Effector memory CD4-positive, alpha-beta T cell (primary cell): ENCODE measurements around the gene CALML4.
"Not testable (repeated sequence)": the region's sequence is repeated elsewhere in the genome, so short reads cannot be mapped to it uniquely, and the experiment has no call there.

Experiments
- DNase-seq, 3 donors: peaks; one replicate each; pipeline ENCODE4 v3.0.0-alpha.2; 2020
- H3K27ac ChIP-seq: 2 replicates; pipeline ENCODE4 v1.7.0; 2013; ENCODE audit warnings: mild to moderate bottlenecking, low read length, moderate library complexity; ENCODE audit not compliant: insufficient read depth, poor library complexity, severe bottlenecking
- H3K27me3 ChIP-seq: replicated peaks from 2 replicates; pipeline ENCODE4 v1.7.0; 2013; ENCODE audit warnings: mild to moderate bottlenecking, low read length; ENCODE audit not compliant: insufficient read depth, control insufficient read depth, poor library complexity, severe bottlenecking
- H3K36me3 ChIP-seq: 2 replicates; pipeline ENCODE4 v1.7.0; 2013; ENCODE audit warnings: mild to moderate bottlenecking, low read length, moderate library complexity; ENCODE audit not compliant: control insufficient read depth, insufficient read depth
- H3K4me1 ChIP-seq: 2 replicates; pipeline ENCODE4 v1.7.0; 2013; ENCODE audit warnings: low read length, mild to moderate bottlenecking; ENCODE audit not compliant: control insufficient read depth, insufficient read depth, poor library complexity, severe bottlenecking
- H3K4me3 ChIP-seq: 2 replicates; pipeline ENCODE4 v1.7.0; 2013; ENCODE audit warnings: low read length, low read depth, mild to moderate bottlenecking; ENCODE audit not compliant: insufficient read depth, poor library complexity, severe bottlenecking
- H3K9me3 ChIP-seq: 2 replicates; pipeline ENCODE4 v1.7.0; 2013; ENCODE audit warnings: mild to moderate bottlenecking, low read length, moderate library complexity; ENCODE audit not compliant: control insufficient read depth
- total RNA-seq, 3 donors: gene quantifications; one replicate each; lab custom pipeline; 2026; lab: John Stamatoyannopoulos, UW

The CALML4 gene, protein sequence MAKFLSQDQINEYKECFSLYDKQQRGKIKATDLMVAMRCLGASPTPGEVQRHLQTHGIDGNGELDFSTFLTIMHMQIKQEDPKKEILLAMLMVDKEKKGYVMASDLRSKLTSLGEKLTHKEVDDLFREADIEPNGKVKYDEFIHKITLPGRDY
- total RNA-seq: 0.09 to 0.19 (median 0.17) reads per million in 3 donors

GRCh38 chr15:68204776-68205557 is at the start of gene CALML4:
Gene CALML4, minus strand, starts transcription at chr15:68205332. Its CDS starts 85 bp downstream, at chr15:68205247.
- Histone ChIP-seq H3K27ac (no peak within 1 kb of the TSS), H3K27me3 (no peaks in the 10 kb centered on the region), H3K4me1 (peaks cover 11% of the 10 kb centered on the region), H3K36me3 (no peaks in the 10 kb centered on the region), H3K9me3 (no peaks in the 10 kb centered on the region), H3K4me3 (no peak within 1 kb of the TSS)
- DNase-seq: no peak

DNA sequence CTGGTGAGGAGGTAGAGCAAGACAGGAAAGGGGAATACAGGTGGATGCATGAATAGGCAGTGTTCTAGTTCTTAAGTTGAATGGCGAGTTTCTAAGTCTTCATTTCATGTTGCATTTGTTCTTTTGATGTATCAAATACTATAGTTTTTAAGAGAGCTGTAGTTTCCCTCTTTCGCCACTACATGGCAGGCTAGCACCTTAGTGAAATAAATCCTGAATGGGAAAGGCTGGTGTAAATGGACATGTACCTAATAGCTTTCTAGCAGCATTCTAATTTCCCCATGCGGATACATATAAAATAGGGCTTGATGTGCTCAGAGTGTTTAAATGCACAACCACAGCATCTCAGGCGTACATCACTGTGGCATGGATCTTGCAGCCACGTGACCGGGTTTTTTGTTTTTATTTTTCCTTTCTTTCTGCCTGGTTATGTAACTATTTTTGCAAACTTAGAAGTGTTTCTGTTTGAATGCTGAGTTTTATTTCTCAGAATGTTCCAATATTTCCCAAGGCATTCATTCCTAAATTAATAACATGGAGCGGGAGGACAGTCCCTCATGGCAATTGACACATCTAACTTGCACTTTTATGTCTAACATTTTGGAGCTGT is 47.9 kb upstream of the CALML4 start:
- DNase-seq: peak in 1 of 3 donors; percentile 19
- no peaks in the 10 kb centered on the region for H3K27me3 ChIP-seq
- no peaks in the 10 kb centered on the region for H3K36me3 ChIP-seq
- no peaks in the 10 kb centered on the region for H3K4me1 ChIP-seq
- H3K27ac ChIP-seq: no peak overlapping the region
- no peak overlapping the region for H3K4me3 ChIP-seq
- H3K9me3 ChIP-seq: no peaks in the 10 kb centered on the region

DNA sequence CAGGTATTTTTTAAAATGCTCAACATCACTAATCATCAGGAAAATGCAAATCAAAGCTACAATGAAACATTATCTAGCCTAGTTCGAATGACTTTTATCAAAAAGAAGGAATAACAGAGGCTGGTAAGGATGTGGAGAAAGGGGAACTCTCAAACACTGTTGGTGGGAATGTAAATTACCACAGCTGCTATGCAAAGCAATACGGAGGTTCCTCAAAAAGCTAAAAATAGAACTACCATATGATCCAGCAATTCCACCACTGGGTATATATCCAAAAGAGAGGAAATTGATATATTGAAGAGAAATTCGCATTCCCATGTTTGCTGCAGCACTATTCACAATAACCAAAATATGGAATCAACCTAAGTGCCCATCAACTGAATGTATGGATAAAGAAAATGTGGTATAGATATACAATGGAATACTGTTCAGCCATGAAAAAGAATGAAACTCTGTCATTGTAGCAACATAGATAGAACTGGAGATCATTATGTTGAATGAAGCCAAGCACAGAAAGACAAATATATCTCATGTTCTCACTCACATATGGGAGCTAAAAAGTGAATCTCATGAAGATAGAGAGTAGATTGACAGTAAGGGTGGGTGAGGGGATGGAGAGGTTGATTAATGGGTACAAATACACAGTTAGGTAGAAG is 44.1 kb upstream of the CALML4 start:
- H3K4me3 ChIP-seq: no peak overlapping the region
- H3K9me3 ChIP-seq: no peaks in the 10 kb centered on the region
- no peak overlapping the region for H3K27ac ChIP-seq
- no peak for DNase-seq
- H3K4me1 ChIP-seq: no peaks in the 10 kb centered on the region
- H3K36me3 ChIP-seq: no peaks in the 10 kb centered on the region
- H3K27me3 ChIP-seq: no peaks in the 10 kb centered on the region

DNA sequence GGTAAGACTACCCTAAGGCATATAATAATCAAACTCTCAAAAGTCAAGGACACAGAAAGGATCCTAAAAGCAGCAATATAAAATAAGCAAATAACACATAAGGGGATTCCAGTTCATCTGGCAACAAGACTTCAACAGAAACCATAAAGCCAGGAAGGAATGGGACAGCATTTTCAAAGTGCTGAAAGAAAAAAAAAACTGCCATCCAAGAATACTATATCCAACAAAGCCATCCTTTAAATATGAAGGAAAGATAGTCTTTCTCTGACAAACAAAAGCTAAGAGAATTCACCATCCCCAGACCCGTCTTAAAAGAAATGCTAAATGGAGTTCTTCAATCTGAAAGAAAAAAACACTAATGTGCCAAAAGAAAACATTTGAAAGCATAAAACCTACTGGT is 39.1 kb upstream of the CALML4 start:
- Histone ChIP-seq H3K27ac (no peak overlapping the region), H3K36me3 (no peaks in the 10 kb centered on the region), H3K4me1 (no peaks in the 10 kb centered on the region), H3K27me3 (no peaks in the 10 kb centered on the region), H3K4me3 (no peak overlapping the region), H3K9me3 (no peaks in the 10 kb centered on the region)
- no peak for DNase-seq

GRCh38 chr15:68241088-68241935 is 36.2 kb upstream of the CALML4 start:
- Histone ChIP-seq H3K27me3 (no peaks in the 10 kb centered on the region), H3K9me3 (no peaks in the 10 kb centered on the region), H3K36me3 (no peaks in the 10 kb centered on the region)

GRCh38 chr15:68239025-68239424 is 33.9 kb upstream of the CALML4 start:
- H3K27me3 ChIP-seq: no peaks in the 10 kb centered on the region
- H3K27ac ChIP-seq: no peak overlapping the region
- no peak for DNase-seq
- H3K4me1 ChIP-seq: no peaks in the 10 kb centered on the region
- no peaks in the 10 kb centered on the region for H3K36me3 ChIP-seq
- H3K4me3 ChIP-seq: no peak overlapping the region
- no peaks in the 10 kb centered on the region for H3K9me3 ChIP-seq

More at GRCh38 chr15:68241088-68241935, 36.2 kb upstream of the CALML4 start:
- no peaks in the 10 kb centered on the region for H3K4me1 ChIP-seq
- no peak overlapping the region for H3K4me3 ChIP-seq
- H3K27ac ChIP-seq: no peak overlapping the region
- no peak for DNase-seq

DNA sequence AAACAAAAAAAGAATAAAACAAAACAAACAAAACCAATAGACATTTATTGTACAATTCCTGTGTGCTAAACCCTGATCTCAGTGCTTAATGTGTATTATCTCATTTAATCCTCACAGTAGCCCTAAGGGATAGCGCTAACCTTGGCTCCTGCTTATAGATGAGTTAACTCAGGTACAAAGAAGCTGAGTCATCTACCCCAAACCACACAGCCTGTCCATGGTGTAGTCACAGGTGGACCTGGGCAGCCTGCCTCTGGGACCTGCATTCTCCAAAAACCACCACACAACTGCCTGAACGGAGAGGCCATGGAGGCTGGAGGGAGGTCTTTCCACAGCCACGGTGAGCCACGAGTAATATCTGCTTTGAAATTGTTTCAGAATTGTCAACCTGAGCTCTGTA is 29.9 kb upstream of the CALML4 start:
- Histone ChIP-seq H3K4me3 (no peak overlapping the region), H3K4me1 (peaks cover 3% of the 10 kb centered on the region), H3K27ac (no peak overlapping the region), H3K36me3 (no peaks in the 10 kb centered on the region), H3K27me3 (no peaks in the 10 kb centered on the region), H3K9me3 (no peaks in the 10 kb centered on the region)
- no peak for DNase-seq

DNA sequence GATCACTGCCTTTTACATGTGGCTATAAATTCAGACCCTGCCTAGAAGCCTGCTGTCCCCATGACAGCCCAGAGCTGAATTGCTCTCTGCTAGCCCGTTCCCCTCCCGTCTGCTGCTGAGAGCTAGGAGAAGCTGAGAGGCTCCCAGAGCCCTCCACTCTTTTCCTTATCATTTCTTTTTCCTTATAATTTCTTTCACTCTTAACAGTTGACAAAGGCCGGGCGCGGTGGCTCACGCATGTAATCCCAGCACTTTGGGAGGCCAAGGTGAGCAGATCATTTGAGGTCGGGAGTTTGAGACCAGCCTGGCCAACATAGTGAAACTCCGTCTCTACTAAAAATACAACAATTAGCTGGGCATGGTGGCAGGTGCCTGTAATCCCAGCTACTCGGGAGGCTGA is 29.4 kb upstream of the CALML4 start:
- H3K4me1 ChIP-seq, H3K27ac ChIP-seq, H3K9me3 ChIP-seq, H3K4me3 ChIP-seq, H3K27me3 ChIP-seq, H3K36me3 ChIP-seq, DNase-seq: not testable (repeated sequence)

- no peak for DNase-seq
- no peaks in the 10 kb centered on the region for H3K9me3 ChIP-seq
- no peaks in the 10 kb centered on the region for H3K36me3 ChIP-seq
- H3K27me3 ChIP-seq: no peaks in the 10 kb centered on the region
- H3K4me1 ChIP-seq: peaks cover 3% of the 10 kb centered on the region
- no peak overlapping the region for H3K4me3 ChIP-seq
- H3K27ac ChIP-seq: no peak overlapping the region
These were observed 28.9 kb upstream of the CALML4 start for GRCh38 chr15:68234060-68234459.
